ENCODE data around the gene RPS21.
"Not testable (repeated sequence)": the region's sequence is repeated elsewhere in the genome, so short reads cannot be mapped to it uniquely, and the experiment has no call there.

RPS21 gene

DNA sequence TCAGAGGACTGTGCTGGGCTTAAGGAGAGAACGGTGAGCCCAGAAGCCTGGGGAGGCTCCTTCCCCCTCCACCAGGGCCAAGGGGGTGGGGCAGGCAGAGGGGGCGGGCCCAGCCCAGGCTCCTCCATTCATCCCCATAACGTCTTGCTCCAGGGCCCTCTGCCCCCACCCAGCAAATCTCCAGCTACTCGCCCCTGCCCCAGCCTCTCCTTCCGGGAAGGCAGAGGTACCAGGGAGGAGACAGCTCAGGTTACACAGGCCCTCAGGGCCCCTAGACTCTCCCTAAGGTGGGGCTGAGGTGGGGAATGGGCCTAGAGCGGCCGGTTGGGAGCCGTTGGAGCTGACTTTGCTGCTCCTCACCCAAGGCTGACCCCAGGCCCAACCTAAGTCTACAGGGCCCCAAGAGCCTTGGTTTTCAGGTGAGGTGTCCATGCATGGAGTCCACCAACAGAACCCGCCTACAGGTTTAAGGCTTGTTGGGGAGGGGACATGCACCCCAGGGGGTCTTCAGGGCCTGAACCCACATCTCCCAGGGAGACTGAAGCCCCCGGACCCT is 21.0 kb upstream of the RPS21 start:
- DNase-seq (ENCODE audit: low read depth), result no peak

DNA sequence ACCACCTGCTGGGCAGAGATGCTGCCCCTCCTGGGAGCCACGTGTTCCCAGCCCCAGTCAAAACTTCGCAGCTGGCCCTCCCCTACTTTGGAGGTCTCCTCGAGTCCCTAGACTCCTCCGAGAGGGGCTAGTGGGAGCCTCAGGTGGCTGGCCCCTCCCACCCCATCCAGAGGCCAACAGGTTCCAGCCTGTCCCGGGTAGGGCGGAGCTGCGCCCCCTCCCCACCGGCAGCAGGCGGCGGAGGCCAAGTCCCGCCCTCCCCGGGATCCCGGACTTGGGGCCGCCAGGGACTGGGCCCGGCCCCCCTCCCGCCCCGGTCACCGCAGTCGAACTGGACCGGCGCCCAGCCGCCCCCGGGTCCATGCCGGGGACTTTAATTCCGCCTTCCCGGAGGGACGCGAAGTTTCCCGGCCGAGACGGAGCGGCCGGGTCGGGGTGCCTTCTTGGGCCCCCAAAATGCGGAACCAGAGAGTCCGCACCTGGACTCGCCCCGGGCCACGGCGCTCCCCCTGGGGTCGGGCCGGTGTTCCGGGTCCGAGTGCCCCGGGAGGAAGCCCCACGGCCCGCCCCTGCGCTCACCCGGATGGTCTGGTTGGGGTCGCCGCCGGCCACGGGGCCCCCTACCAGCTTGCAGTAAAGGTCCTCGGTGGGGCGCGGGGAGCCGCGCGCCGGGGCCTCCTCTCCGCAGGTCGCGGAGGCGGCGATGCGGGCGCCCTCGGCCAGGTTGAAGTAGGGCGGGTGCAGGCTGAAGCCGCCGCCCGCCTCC is 20.4 kb upstream of the RPS21 start:
- DNase-seq (ENCODE audit: low read depth), result no peak

DNA sequence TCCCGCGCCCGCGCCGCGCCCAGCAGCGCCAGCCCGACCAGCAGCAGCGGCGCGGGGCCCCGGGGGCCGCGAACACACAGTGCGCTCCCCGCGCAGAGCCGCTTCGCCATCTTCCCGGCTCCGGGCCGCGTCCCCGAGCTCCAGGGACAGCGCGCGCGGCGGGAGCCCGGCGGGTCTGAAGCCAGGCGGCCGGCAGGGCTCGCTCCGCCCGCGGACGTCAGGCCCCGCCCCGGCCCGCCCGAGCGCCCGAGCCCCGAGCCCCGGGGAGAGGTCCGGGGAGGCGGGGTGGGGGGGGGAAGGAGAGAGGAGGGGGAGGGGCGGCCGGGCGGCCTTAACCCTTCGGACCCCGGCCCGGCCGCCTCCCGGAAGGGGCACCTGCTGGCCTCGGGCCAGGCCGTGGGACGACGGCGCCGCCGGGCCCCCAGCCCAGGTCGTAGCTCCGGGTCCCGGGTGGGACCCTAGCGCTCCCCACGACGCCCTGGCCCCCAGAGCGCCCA is 19.7 kb upstream of the RPS21 start, which contains the start of gene LAMA5:
TSS of gene LAMA5 (minus strand) at position 177 of the 497 bp plus-strand sequence. CDS start at position 110, 67 bp downstream.
- DNase-seq (ENCODE audit: low read depth), result no peak

DNA sequence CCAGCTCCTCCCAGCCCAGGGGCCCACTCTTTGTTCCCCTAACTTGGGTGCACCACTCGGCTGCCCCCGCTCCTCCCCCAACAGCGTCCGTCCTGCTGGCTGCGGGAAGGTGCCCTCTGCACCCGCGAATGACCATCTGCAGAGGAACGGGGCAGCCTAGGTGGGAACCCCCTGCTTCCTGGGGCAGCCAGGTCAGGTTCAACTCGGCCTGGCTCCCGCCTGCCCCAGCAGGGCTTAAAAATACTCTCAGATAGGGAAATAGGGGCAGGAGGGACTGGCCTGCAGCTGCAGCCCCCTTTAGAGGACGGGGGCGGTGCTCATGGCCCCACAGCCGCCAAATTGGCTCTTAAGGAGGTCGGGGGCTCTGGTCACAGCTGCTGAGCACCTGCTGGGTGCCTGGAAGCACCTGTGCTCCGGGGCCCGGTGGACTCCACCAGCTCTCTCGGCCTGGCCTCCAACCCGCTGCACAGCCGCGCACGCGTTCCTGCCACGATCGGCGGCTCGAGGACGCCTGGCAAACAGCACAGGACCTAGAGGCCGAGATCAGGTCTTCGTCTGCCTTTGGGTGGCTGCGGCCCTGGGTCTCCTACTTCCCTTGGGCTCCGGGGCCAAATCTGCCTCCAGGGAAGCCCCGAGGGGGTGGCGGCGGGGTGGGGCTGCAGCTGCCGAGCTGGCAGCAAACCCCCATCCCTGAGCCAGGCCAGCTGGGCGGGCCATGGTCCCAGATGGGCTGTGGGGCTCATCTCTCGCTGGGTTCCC is 19.1 kb upstream of the RPS21 start:
- no peak for DNase-seq (ENCODE audit: low read depth)

DNA sequence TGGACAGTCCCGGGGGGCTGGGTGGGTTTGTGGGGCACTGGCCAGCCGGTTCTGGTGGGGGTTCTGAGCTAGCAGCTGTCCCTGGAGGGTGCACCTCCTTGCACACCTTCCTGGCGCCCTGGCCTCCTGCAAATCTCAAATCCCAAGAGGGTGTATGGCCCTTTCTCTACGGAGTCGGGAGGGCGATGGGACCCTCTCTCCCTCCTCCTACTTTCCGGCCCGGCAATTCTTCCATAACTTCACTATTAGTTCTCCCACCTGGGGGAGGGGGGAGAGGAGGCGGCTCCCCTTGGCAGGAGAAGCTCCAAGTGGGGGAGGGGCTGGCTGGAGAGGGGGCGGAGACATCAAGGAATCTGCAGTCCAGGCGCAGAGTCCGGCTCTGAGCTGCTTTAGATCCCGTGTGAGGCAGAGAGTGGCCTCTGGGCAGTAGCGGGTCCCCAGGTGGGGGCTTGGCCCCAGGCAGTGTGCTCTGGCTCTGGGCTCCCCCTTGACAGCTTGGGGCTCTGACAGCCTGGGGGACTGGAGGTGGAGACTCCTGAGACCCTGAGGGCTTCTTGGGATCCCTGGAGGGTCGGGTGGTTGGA is 18.4 kb upstream of the RPS21 start:
- no peak for DNase-seq (ENCODE audit: low read depth)

DNA sequence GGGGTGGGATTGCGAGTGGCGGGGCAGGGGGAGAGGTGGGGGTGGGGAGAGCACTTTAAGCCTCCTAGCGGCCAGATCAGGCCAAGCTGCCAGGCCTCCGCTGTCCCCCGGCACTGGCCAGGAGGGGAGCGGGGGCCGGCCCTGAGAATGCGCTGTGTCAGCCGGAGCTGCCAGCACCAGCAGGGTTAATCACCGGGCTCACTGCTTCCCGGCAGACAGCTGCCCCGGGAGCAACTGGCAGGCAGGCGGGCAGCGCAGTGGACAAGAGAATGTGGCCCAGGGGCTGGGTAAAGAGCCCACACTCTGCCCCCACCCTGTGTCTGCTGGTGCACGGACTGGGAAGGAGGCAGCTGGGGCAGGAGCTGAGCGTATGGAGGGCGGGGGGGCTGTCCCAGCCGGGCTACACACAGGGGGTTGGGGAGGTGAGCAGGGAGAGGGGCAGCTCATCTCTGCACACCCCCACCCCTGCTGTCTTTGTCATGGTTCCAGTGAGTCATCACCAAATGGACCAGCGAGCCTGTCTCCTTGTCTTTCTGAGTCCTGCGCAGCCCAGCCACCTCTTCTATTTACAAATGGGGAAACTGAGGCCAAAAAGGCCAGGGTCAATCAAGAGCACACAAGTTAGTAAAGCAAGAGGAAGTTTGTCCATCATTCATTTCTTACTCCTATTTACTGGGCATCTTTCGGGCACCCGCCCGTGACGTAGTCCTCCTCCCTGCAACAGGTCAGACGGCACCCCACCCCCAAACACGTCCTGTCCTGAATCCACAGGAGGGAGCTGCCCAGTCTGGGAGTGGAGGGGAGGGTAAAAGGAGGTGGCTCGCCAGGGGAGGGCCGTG is 17.7 kb upstream of the RPS21 start:
- no peak for DNase-seq (ENCODE audit: low read depth)

DNA sequence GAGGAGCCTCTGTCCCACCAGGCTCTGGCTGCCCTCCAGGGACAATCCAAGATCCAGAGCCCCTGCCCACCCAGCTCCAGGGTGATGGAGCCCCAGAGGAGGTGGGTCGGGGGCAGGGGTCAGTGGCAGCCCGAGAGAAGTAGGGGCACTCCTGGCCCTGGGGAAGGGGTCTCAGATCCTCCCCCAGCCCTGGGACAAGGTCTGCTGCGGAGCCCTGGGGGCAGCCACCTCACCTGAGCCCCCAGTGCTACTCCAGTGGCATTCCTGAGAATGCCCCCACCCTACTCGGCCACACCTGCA is 17.1 kb upstream of the RPS21 start:
- no peak for DNase-seq (ENCODE audit: low read depth)

DNA sequence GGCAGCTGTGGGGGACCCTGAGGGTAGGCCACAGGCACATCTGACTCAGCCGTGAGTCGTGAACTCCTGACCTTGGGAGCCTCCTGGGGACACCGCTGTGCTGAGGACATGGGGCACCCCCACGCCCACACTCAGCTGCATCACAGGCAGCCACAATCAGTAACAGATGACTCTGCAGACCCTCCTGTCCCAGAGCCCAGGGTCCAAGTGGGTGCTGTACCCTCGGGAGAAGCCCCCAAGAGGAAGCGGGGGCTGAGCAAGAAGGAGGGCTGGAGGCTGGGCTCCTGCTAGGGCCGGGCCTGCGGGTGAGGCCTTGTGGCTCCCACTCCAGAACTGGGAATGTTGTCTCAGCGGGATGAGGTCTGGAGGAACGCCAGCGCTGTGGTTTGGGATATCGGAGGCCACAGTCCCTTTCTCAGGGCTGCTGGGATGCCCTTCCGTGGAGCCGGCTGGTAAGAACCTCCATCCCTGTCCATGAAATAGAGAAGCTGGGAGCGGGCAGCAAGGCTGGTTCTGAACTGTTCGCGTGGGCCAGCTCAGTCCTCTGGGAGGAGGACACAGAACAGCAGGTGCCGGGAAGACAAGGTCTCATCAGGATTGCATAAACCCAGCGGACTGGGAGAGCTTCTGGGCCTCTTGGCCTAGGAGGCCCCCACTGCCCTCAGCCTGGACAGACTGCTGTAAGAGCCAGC is 16.6 kb upstream of the RPS21 start:
- no peak for DNase-seq (ENCODE audit: low read depth)

DNA sequence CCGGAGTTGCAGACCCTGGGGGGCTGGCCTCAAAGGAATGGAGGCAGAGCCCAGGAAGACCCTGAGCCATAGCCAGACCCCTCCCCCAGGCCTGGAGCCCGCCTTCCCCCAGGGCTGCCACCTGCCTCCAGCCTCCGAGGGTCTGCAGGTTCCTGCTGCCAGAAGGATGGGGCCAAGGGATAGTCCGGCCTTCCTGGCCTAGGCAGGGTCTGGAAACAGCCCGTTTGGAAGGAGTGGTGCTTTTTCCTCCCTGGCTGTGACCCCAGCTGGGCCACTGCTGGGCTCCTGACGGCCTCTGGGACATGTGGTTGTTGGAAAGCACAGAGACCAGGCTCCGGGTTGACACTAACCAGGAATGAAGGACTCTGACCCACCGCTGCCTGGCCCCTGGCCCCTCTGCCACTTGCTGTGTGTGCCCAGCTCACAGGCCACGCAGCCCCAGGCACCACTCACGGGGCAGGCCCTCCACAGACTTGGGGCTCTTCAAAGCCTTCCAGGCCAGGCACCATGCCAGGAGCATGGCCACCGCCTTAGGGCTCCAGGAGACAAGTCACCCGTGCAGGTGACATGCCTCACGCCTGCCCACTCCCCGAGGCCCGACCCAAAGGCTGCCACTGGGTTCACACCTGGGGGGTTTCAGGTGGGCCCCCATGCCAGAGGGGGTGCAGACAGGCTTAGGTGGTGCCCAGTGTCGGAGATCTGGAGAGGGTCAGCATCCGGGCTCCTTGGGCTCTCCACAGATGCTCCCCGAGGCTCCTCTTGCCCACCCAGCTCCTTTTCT is 15.9 kb upstream of the RPS21 start:
- no peak for DNase-seq (ENCODE audit: low read depth)

DNA sequence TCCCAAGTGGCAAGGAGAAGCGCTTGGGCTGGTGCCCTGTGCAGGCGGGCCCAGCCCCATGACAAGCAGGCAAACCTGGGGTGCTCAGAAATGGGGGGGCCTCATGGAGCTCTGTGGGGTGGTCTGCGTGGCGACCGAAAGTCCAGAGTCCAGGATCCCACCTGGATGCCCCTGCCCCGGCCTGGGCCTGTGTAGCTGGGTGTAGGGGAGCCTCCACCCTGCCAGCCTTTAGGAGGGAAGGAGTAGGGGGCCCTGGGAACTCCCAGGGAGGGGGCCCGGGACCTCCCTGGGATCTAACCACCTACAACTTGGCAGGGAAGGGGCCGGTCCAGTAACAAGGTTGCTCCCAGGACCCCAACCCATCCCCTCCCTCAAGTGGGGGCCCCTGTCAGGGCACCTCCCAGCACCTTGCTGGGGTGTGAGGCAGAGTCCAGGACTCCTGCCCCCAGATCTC is 15.3 kb upstream of the RPS21 start:
- no peak for DNase-seq (ENCODE audit: low read depth)

DNA sequence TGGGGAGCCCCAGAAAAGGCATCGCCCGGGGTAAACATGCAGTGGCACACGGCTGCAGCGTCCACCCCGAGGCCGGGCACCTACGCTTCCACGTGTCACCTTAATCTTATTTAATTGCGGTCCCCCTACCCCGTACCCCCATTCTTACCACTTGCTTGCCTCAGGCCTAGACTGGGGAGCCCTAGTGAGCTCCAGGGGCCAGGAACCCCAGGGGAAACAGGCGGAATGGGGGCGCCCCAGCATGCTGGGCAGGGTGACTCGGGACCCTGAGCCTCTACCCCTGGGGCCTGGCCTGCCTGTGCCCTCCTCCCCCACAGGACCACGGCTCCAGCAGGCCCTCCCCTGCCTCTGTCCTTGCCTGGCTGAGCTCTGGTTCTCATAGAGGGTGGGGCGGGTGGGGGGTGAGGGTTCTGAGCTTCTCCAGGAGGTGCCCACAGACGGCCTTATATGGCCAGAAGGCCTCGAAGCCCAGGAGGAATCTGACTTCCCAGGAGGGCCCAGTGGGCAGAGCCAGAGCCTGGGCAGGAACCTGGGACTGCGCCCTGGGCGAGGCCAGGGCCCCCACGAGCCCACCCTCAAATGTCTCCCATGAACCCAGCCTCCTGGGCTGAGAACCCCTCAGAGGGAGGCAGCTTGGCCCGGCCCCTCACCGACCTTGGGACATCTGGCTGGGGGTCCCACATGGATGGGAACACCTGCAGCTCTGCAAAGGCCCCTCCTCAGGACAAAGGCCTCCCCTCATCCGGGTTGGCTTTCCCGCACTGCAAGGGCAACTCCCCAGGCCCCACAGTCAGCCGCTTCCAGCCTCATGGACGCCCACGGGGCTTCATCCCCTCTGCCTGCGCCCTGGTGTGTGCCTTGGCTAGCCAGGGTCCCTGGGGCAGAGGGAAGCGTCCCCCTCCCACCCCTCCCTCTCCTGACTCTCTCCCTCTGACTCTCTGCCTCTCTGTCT is 14.6 kb upstream of the RPS21 start:
- DNase-seq (ENCODE audit: low read depth), result no peak

DNA sequence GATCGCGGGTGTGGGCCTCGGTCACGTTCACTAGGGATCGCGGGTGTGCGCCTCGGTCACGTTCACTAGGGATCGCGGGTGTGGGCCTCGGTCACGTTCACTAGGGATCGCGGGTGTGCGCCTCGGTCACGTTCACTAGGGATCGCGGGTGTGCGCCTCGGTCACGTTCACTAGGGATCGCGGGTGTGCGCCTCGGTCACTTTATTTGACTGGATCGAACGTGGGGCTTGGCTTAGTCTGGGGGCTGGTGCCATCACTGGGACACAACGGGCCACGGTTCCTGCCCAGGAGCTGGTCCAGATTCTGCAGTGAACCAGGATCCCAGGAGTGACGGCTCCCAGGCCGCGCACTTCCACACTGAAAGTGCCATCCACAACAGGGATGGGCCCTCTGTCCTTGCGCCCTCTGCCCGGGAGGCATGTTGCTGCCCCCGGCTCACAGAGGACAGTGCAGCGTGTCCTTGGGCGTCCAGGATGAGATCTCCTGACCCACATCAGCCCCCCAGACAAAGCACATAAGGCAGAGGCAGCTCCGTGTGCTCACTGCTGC is 13.2 kb upstream of the RPS21 start:
- DNase-seq (ENCODE audit: low read depth), result not testable (repeated sequence)

DNA sequence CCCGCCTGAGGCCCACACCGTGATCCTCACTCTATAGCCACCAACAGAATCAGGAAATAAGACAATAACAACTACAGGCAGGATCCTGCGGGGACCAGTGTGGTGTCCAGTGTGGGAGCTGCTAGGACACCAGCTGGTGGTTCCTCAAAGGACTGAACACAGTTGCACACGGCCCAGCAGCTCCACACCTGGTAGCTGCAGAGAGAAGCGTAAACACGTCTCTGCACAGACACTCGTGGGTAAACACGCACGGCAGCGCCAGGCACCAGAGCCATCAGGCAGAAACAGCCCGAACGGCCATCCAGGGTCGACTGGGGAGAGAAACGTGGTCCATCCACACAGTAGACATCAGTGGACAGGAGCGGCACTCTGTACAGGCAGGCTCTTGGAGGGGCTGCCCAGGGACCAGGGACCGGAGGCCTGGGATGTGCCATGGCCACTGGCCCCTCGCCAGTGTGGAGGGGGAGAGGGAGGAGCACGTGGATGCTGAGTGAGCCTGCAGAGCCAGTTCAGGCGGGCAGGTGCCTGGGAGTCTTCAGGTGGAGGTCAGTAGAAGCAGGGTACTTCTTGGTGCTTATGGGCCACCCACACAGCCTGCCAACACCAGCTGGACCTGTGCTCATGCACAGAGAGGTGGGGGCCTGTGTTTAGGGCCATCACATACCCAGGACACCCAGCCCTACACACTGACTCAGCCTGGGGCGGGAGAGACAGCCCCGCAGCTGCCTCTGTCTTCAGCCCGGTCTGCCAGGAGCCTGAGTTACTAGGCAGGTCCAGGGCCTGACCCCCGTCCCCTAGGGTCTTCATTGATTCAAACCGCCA is 12.4 kb upstream of the RPS21 start:
- DNase-seq (ENCODE audit: low read depth), result no peak

DNA sequence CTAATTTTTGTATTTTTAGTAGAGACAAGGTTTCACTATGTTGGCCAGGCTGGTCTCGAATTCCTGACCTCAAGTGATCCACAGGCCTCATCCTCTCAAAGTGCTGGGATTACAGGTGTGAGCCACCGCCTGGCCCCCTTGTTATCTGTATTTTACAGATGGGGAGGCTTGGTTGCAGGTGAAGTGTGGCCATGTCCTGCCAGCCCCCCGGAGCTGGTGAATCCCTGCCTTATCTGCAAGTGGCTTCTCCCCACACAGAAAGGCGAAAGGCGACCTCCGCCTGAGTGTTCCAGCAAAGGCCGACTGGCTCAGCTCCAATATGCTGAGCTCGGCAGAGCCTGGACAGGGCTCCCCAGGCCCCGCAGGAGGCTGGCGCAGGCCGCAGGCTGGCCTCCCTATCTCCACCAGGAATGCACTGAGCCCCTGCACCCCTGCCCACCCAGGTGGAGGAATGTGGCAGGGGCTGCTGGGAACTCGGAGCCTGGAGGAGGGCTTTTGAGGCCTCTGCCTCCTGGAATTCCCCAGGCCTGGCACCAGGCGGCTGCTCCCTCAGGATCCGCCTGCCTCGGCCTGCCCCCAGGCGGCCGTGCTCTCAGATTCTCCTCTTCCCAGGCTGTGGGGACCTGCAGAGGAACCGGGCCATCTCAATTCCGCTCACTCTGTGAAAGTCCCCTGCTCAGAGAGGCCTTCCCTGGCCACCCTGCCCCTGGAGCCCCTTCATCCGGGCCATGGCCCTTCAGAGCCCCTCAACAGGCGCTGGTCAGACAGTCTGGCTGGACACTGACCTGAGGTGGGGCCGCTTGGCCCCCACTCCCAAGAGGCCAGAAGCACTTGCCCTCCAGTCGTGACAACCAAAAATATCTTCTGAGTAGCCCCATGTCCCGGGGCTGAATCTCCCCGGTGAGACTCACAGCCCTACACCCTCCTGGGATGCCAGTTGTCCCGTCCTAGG is 10.5 kb upstream of the RPS21 start:
- no peak for DNase-seq (ENCODE audit: low read depth)

DNA sequence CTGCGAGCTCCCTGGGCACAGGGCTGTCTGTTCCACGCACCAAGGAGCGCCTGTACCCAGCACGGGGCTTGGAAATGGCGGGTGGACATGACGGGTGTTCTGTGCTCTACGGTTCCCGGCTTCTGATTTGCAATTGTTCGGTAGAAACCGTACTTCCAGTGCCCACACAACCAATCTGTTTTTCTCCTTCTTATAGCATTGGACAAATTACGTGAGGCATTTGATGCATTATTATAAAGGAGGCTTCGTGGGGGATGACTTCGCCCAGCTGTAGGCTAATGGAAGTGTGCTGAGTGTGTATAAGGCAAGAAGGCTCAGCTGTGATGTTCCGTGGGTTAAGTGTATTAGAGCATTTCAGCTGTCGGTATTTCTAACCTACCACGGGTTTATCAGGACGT is 9.8 kb upstream of the RPS21 start:
- no peak for DNase-seq (ENCODE audit: low read depth)

DNA sequence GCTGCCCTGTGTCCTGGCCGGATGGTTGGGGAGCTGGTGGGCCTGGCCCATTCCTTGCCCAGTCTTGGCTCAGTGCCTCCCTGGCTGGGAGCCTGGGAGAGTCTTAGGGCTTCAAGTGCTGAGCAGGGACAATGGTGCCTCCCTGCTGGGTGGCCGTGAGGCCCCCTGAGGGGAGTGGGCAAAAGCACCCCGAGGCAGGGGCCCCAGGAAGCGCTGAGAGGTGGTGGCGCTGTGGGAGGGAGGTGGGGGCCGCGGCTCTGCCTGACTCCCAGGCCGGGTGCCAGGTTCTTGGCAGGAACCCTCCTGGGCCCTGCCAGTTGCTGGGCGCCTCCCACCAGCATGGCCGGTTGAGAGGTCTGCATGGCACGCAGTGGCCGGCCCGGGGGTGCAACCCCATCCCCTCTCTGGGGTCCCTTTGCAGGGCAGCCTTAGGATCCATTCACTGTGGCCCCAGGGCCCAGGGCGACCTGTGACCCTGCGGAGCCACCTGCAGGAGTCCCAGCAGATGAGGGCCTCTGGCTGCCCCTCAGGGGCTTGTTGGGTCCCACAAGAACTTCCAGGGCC is 9.2 kb upstream of the RPS21 start:
- DNase-seq (ENCODE audit: low read depth), result no peak

DNA sequence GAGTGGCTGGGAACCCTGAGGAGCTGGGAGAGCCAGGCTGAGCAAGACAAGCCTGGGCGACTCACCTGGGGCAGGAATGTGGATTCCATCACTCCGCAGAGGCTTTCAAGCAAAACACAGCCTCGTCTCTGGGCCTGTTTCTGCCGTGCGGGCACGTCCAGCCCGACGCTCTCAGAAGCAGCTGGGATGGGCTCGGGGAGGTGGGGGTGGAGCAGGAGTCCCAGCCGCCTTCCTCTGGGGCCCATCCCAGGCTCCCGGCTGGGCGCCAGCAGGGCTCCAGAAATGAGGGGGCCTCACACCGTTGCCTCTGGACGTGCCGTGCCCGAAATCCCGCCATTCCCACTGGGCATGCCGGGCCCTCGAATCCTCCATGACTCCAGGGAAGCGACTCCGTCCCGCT is 8.7 kb upstream of the RPS21 start:
- DNase-seq (ENCODE audit: low read depth), result no peak

Measured in activated T-helper 9 cell treated with anti-CD3 and anti-CD28 coated beads, Interleukin-2, amount 50 U/mL, for 16 hours (primary cell).